GM19372 (cell line): Measurements from ENCODE around the gene RMDN2.

Experiments
- ATAC-seq: cut with Tn5 transposase; IDR thresholded peaks from one replicate; pipeline ENCODE4 v1.9.1; 2021; ENCODE audit warnings: mild to moderate bottlenecking, low read depth, moderate library complexity; ENCODE audit not compliant: unreplicated experiment

The RMDN2 gene

GRCh38 chr2:38033646-38034045, 108.6 kb downstream of the RMDN2 start:
- ATAC-seq = no peak

DNA sequence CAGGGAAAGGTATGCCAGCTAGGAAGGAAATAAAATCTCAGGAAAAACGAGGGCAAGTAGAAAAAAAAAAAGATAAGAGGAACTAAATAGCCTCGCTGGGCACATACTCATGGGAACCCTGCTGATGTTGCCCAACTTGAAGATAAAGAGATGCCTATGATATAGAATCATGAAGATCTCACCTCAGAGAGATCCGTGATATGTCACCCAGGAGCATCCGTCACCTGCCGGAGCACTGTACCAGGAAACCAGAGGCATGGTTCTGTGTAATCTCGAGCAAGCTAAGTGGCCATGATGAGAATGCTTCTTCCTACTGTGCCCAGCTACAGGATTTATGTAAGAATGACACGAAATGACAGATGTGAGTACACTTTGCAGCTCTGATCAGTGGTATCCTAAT, 110.9 kb downstream of the RMDN2 start:
- no peak for ATAC-seq

DNA sequence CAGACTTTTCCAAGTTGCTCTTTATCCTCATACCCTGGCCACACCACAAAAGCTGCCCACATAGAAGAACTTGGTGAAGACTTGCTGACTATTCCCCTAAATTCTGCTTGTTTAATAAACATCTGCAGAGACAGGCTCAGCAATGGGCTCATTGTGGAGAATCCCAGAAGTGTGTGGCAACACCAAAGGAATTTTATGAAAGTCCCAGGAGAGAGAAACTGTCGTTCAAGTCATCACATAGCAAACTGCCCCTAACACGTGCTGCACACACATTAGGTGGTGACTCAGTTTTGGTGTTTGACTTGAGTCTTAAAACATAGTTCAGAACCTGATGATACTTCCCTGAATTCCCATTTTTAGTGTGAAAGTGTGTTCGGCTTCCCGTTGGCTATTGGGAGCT, 112.2 kb downstream of the RMDN2 start:
- no peak for ATAC-seq

DNA sequence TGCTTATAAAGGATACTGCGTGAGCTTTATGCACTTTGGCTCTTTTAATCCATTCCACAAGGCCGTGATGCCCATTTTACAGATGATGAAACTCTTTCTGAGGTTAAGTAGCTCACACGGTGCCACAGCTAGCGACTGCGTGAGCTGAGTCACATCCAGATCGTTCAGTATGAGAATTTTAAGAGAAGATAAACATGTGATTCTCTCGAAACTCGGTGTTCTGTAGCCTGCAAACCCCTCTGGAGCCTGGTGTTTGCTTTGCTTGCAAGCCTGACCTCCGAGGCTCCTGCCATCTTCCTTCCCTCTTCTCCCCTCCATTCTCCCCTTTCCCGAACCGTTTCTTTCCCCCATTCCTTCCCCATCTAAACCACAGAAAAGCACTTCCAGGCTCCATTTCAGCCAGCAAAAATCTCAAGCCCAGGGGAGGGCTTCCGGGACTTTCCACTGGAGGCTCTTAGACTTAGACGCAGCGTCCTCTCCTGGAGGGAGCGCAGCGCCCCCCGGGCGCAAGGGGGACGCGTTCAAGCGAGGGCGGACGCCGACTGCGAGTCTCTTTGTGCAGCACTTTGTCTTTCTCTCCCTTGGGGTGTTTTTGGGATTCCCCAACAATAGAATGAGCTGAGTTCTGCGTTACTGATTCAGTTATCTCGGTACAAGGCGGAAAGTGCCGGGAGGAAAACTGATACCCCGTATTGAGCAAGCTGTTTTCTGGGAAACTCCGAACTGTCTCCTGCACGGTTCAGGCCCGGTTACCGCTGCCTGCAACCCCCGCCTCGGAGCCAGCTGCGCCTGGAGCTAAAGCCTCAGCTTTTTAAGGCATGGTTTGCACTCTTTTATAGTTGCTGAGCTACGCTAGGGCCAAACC, 112.9 kb downstream of the RMDN2 start:
- ATAC-seq = peak; percentile 70

- ATAC-seq = no peak
These were observed 113.6 kb downstream of the RMDN2 start for GRCh38 chr2:38038682-38039081.

DNA sequence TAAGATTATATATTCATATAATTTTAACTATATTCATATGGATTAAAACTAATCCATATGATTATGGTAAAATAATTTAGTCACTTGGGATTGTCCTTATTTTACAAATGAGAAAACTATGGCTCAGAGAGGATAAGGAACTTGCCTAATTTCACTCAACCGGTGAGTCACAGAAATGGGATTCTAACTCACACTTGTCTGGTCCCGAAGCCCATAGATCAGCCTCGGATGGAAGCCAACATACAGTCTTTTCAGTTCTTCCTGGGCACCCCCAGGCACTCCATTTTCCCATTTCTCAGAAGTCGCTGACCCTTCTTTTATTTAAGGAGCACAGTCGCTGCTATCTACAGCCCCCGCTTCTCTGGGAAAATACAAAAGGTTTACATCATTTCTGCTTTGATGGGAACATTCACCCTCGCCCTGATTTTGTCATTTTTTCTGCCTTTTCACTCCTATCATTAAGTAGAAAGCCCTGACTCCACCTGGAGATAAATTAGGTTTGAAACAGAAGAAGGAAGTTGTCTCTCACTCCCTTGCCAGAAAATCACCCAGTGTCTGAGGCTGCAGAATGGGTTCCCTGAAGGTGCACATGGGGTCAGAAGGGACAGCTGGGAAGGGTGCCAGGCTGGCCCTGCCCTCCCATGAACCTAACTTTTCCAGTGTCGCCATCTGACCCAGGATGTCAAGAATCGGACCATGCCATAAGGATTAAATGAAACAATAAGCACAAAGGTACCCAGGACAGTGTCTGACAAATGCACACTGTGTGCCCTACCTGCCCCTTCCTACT, 114.2 kb downstream of the RMDN2 start:
- ATAC-seq = no peak

DNA sequence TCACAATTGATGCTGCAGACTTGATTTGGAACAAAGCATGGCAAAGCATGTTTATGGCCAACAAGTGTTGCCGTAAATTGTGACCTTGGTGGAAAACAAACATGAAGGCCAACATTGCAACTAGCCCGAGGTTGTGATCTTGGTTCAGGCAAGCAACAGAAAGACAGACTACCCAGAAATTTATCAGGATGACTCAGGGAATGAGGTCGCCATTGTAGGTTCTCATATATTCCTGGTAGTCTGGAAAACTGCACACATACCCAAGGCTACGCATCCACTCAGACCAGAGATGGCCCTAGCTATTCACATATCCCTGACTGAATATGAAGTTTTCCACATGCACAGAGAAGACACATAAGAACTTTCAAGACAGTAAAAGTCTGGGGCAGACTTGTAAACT, 120.7 kb downstream of the RMDN2 start:
- ATAC-seq = no peak

DNA sequence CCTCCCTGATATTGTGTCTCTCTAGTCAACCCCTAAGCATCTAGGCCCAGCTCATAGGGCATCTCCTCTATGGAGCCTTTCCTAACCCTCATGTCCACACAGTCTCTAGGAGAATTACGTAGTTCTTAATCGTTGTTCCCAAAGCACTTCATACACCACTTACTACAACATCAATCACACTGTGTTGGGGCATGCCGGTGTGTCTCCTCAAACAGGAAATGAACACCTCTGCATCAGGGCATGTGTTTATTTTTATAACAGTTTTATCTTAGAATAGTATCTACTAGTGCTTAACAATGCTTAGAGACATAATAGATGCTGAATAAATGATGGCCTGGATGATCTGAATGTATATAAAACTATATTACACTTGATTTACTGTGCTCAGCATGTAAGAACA, 131.1 kb downstream of the RMDN2 start:
- ATAC-seq = no peak

GRCh38 chr2:38057651-38058410, 132.7 kb downstream of the RMDN2 start:
- ATAC-seq = no peak

GRCh38 chr2:38060236-38061018, 135.3 kb downstream of the RMDN2 start:
- no peak for ATAC-seq

GRCh38 chr2:38064801-38065501, 139.9 kb downstream of the RMDN2 start:
- ATAC-seq = no peak

GRCh38 chr2:38065502-38066135, 140.5 kb downstream of the RMDN2 start:
- no peak for ATAC-seq

DNA sequence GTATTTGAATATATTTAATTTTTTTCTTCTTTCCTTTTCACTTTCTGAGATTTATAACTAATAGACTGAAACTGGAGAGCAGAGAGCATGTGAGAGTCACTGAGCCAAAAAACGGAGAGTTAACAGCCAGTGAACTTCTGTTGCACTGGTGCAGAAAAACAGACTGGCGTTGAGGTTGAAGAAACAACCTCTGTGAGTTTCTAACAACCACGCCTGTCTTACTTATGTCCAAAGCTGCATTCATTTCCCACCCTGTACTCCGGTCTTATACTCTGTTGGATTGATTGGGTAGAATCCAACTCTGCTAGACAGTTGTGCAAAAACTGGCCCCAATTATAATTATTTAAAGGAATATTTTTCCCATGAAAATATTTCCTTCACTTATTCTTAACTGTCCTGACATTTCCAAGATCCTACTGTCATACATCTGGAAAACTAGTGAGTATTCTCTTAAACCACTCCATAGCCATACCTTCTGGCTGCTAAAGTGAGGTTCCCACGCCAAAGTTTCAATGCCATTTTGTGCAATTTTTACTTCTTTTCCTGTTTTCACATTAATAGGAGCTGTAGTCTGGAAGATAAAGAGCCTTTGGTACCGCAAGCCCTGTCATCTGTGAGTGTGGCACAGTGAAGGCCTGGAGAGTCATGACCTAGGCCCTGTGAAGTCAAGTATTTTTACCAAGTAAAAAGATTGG, 141.5 kb downstream of the RMDN2 start:
- ATAC-seq = no peak
